Esophagus muscularis mucosa (tissue), 4 donors: ENCODE data around the gene MMRN2. TPM values are rescaled to one million over a fixed set of nuclear protein-coding genes. Genes with fewer than 3 reads are reported as not detected.

ENCODE experiments used
- DNase-seq: peaks from one replicate; pipeline ENCODE4 v3.0.0-alpha.2; 2017; ENCODE audit errors: extremely low spot score
- H3K27ac ChIP-seq, 4 donors: fragments of 200-600 bp; sonication (generic); replicated peaks in 1 of 4; 1 replicate in 3 of 4; 2 replicates in 1 of 4; pipeline ENCODE4 v1.5.1; 2016 to 2019; ENCODE audit warnings: mild to moderate bottlenecking in 1 of 4
- H3K27me3 ChIP-seq, 4 donors: fragments of 200-600 bp; sonication (generic); one replicate each; pipeline versions ENCODE4 v1.5.1 to v1.6.0; 2016 to 2019
- H3K36me3 ChIP-seq, 4 donors: fragments of 200-600 bp; sonication (generic); one replicate each; pipeline ENCODE4 v1.5.1; 2016 to 2019
- H3K4me1 ChIP-seq, 4 donors: fragments of 200-600 bp; sonication (generic); one replicate each; pipeline ENCODE4 v1.5.1; 2016 to 2019
- H3K4me3 ChIP-seq, 4 donors: fragments of 200-600 bp; sonication (generic); 1 replicate in 2 of 4; 2 replicates in 2 of 4; pipeline ENCODE4 v1.5.1; 2016 to 2019; ENCODE audit warnings: mild to moderate bottlenecking in 4 of 4, moderate library complexity in 1 of 4
- H3K9me3 ChIP-seq, 4 donors: fragments of 200-600 bp; sonication (generic); 1 replicate in 3 of 4; 2 replicates in 1 of 4; pipeline ENCODE4 v1.5.1; 2016 to 2019
- CTCF ChIP-seq, 3 experiments: fragments of 200-600 bp in 2 of 3; fragments of 450-650 bp in 1 of 3; sonication (generic) in 2 of 3; IDR thresholded peaks; one replicate each; pipeline ENCODE4 v1.5.1; 2017 to 2019; ENCODE audit warnings: antibody characterized with exemption in 3 of 3, mild to moderate bottlenecking in 2 of 3, moderate library complexity in 1 of 3
- EP300 ChIP-seq: sonication (generic); formaldehyde crosslinking; IDR thresholded peaks from one replicate; pipeline ENCODE4 v1.6.1; 2017; ENCODE audit warnings: antibody characterized with exemption
- POLR2A ChIP-seq: fragments of 450-650 bp; IDR thresholded peaks from one replicate; pipeline ENCODE4 v1.6.1; 2017; ENCODE audit warnings: antibody characterized with exemption, moderate library complexity, mild to moderate bottlenecking, low read depth
- POLR2AphosphoS5 ChIP-seq, 2 donors: sonication (generic); formaldehyde crosslinking; IDR thresholded peaks; one replicate each; pipeline ENCODE4 v1.6.1; 2017; ENCODE audit warnings: antibody characterized with exemption in 2 of 2
- WGBS: methylation state at CpG from one replicate; pipeline ENCODE4 v1.1.5; 2018; 5-methylcytosine and 5-hydroxymethylcytosine counted together
- intact Hi-C: fragments of 100-400 bp; cut with DNase I; formaldehyde crosslinking; loops from one replicate; pipeline ENCODE4 v1.15.1; 2023
- total RNA-seq, 4 donors: library from RNA; depleted of rRNA; stranded (reverse); fragments of >200 nt; gene quantifications; one replicate each; pipeline versions ENCODE4 v1.1.0 to v1.2.1, GENCODE V29; 2016

The MMRN2 gene
- total RNA-seq, 4 donors from 2014 or later = 24.9 to 85.9 (median 56.3) TPM

GRCh38 chr10:86959737-86960002 lies 2.3 kb upstream of the MMRN2 start:
- 94% methylated on average over 2 of the region's 2 CpGs for WGBS
- no peaks in the 10 kb centered on the region for H3K27me3 ChIP-seq
- no peak for TF ChIP-seq POLR2AphosphoS5 (IDR thresholded peaks at IDR 0.05)
- no peak for TF ChIP-seq POLR2A
- TF ChIP-seq CTCF (IDR thresholded peaks at IDR 0.05) = no peak
- TF ChIP-seq EP300 = no peak
- H3K27ac ChIP-seq = peak overlapping the region; percentile 65 to 82 (median 75)
- H3K4me3 ChIP-seq = peak overlapping the region; percentile 43 to 55 (median 43)
- no peaks in the 10 kb centered on the region for H3K9me3 ChIP-seq
- peaks cover 34 to 74% (median 55%) of the 10 kb centered on the region in 4 donors for H3K4me1 ChIP-seq
- DNase-seq = no peak
- H3K36me3 ChIP-seq = no peaks in the 10 kb centered on the region
- intact Hi-C loops = no loop called here

- Histone ChIP-seq H3K9me3 (no peaks in the 10 kb centered on the region), H3K4me3 (peak overlapping the region; percentile 43 to 55 (median 43)), H3K27ac (peak overlapping the region; percentile 65 to 82 (median 75)), H3K27me3 (no peaks in the 10 kb centered on the region), H3K36me3 (no peaks in the 10 kb centered on the region), H3K4me1 (peaks cover 38 to 74% (median 58%) of the 10 kb centered on the region in 4 donors)
- intact Hi-C loops = no loop called here
- TF ChIP-seq EP300 (no peak), POLR2AphosphoS5 (IDR thresholded peaks at IDR 0.05) (peak; percentile 53 to 59)
- DNase-seq = no peak
- 51% methylated on average over 8 of the region's 16 CpGs for WGBS
These were observed 1.7 kb upstream of the MMRN2 start for GRCh38 chr10:86958901-86959736.

- TF ChIP-seq POLR2A (no peak), CTCF (IDR thresholded peaks at IDR 0.05) (no peak), EP300 (no peak), POLR2AphosphoS5 (IDR thresholded peaks at IDR 0.05) (no peak)
- H3K4me3 ChIP-seq = peak within 1 kb of the TSS; percentile 43 to 55 (median 43)
- H3K9me3 ChIP-seq = no peaks in the 10 kb centered on the region
- peaks cover 46 to 79% (median 64%) of the 10 kb centered on the region in 4 donors for H3K4me1 ChIP-seq
- peak within 1 kb of the TSS; percentile 65 to 82 (median 75) for H3K27ac ChIP-seq
- H3K36me3 ChIP-seq = no peaks in the 10 kb centered on the region
- DNase-seq = no peak
- intact Hi-C loops = no loop called here
- WGBS = 42% methylated on average over 12 of the region's 22 CpGs
- H3K27me3 ChIP-seq = no peaks in the 10 kb centered on the region
These were observed 893 bp upstream of the MMRN2 start, which contains the start of gene SNCG for GRCh38 chr10:86958116-86958900. SNCG (plus strand) TSS chr10:86958599; CDS start chr10:86958698, 99 bp downstream.

DNA sequence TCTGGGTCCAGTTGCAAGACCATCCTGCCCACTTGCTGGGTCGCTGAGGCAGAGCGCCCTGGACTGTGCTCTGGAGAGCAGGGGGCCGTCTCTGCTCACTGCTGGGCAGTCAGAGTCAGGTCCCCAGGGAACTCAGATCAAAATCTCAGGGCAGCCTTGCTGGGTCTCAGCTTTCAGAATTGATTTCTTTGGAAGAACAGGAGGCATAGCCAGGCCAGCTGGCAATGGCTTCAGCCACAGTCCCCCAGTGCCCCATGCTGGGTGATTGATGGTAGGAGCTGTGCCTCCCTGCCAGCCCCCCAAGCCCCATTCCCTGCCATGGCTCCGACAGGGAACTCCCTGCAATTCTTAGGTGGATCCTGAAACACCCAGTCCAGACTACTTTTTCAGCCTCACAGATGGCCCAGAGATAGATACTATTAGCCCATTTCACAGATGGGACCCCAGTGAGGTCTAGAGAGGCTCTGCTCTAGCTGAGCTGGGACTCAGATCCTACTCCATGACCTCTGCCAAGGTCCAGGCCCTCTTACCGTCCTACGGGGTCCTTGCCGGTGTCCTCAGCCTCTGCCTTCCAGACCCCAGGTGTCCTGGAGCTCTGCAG lies 467 bp downstream of the MMRN2 start:
- Histone ChIP-seq H3K36me3 (no peaks in the 10 kb centered on the region), H3K4me3 (peak overlapping the region; percentile 43 to 55 (median 43)), H3K9me3 (no peaks in the 10 kb centered on the region), H3K27me3 (no peaks in the 10 kb centered on the region), H3K27ac (peak overlapping the region; percentile 65 to 82 (median 75)), H3K4me1 (peaks cover 46 to 81% (median 68%) of the 10 kb centered on the region in 4 donors)
- no peak for DNase-seq
- intact Hi-C loops = no loop called here
- TF ChIP-seq EP300 = no peak
- TF ChIP-seq CTCF (IDR thresholded peaks at IDR 0.05) = no peak
- TF ChIP-seq POLR2A = no peak
- no peak for TF ChIP-seq POLR2AphosphoS5 (IDR thresholded peaks at IDR 0.05)
- WGBS = 59% methylated on average over 3 of the region's 7 CpGs
